NAMALWA (cell line): ENCODE results near the gene NIBAN1.

Experiments used
- DNase-seq: peaks from one replicate; pipeline ENCODE4 v3.0.0-alpha.2; 2015; ENCODE audit warnings: low spot score

The NIBAN1 gene

DNA sequence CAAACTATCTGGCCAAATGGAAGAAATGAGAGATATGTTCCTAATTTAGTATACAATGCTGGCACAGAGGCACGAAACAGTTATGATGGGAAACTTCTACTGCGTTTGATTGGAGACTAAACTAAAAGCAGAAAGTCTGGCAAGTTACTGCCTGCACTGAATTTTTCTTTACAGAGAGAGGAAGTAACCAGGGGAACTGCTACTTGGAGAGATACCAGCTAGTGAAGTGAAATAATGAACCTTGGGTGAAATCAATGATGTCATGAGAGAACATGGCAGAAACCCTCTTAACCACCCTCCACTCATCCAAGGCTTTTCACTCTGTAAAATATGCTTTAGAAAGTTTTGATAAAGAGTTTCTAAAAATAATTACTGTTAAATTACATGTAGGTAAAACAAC, 29.3 kb downstream of the NIBAN1 start:
- peak; percentile 15 for DNase-seq

DNA sequence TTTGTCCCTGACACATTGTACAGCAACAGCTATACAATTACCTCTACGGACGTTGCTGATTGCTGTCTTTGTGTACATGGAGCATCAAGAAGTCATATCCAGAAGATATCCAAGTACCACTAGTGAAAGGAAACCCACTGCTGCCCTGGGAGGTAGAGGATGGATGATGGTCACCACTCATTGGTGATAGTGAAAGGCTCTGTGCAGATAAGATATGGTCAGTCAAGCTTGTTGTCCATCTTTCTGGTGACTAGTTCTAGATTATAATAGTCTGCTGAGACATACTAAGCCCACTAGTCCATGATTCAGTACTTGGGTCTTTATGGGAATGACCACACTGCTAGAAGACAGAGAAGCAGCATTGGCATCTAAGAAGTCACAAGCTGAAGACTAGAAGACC, 30.3 kb downstream of the NIBAN1 start:
- no peak for DNase-seq

DNA sequence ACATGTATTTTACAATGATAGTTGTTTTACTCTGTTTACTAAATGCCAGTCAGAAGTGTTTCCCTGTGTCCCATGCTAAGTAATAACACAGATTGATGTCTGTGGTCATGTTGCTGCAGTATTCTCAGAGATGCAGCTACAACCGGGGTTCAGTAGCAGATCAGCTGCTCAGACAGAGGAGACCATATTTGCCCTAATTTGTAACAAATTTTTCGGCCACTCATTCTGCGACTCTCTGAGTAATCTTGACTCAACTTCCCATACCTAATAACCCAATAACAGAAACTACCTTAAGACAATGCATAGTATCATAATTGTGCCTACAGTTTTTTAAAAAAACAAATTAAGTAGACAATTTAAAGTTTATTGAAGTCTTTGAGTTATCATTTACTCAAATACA, 32.6 kb downstream of the NIBAN1 start:
- no peak for DNase-seq

DNA sequence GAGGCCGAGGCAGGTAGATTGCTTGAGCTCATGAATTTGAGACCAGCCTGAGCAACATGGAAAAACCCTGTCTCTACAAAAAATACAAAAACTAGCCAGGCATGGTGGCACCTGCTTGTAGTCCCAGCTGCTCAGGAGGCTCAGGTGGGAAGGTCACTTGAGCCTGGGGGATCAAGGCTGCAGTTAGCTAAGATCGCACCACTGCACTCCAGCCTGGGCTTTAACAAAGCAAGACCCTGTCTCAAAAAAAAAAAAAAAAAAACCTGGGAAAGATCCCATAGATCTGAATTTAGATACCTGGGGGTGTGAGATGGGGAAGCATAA, 32.9 kb downstream of the NIBAN1 start:
- no peak for DNase-seq

DNA sequence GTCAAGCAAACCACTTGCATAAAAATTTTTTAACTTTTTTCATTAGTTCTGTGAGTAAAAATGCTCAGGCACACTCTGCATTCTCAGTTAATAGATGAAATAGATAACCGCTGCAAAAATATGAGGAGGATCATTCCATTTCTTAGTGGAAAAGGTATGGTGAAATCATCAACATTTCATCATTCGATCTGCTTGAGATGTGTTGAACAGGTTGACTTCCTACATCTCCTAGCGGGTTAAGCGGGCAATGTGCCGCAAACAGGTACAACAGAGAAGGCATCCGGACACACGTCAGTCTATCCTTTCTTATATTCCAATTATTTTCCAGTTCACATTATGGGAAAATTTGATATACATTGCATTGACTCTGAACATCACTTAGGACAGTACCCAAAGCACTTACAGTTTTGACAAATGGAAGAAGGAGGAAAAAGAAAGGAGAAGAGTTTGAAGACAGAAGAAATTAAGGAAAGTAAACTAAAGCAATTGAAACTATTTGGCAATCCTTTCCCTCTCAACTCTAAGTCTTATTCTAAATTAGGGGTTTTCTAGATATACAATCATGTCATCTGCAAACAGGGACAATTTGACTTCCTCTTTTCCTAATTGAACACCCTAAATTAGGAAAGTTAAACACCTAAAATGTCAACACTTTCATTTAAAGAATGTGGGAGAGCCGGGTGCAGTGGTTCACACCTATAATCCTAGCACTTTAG, 33.5 kb downstream of the NIBAN1 start:
- no peak for DNase-seq

DNA sequence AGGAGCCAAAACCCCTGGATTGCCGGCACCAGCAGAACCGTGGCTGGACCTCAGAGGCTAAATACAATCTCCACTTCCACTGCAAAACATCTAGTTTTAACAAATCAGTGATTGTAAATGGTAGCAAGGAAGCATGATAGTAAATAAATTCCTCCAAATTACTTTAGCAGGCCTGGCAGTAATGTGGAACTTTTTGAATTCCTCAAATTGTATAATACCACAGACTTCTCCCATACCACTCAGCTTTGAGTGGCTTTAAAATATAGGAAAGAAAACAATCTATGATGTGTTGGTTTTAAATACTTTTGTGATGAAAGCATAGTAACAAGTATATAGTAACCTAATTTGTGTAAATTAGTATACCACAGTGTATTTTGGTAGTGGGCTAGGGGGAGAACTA, 34.1 kb downstream of the NIBAN1 start:
- DNase-seq, result no peak

DNA sequence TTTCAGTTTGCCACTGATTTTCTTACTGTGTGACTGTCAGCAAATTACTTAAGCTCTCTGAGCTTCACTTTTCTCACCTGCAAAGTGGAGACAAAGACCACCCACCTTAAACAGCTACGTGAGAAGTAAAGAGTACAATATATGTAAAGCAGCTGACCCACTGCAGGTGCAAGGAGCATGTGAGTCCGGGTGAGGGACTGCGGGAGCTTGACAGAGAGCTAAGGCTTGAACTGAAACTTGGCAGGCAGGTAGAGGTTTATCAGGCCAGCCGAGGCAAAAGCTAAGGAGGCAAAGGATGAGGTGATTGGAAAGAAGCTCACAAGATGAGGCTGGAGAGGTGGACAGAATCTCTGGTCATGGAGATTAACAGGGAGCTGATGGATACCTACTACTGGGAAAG, 36.6 kb downstream of the NIBAN1 start:
- no peak for DNase-seq

DNA sequence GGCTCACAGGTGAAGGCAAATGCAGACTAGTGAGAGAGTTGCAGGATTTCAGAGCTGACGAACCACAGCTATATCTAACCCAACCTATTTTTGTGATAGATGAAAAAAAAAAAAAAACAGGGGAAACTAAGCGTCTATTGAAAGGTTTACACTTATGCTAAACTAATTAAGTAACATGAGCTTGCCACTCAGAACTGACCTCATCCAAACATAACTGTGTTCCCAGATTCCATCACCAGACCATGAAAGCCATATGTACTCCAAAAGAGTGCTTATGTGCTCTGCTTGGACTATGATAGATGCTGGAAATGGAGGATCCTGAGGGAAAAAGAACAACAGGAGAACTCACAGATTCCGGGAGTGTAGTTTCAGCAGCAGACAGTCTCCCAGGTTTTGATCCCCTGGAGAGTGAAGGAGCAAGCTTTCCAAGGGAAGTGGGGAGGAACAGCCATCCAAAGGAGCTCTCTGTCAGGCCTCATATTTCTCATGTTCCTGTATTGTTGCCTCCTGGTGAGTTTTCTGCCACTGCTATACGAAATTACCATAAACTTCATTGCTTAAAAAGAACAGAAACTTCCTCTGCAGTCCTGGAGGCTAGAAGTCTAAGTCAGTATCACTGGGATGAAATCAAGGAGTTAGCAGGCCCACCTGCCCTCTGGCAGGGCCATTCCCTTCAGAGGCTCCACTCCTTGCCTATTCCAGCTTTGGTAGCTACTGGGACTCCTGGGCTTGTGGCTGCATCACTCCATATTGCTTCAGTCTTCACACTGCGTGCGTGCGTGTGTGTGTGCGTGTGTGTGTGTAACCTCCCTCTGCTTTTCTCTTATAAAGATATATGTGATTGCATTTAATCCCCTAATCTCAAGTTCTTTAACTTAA, 38.1 kb downstream of the NIBAN1 start:
- DNase-seq, result no peak

DNA sequence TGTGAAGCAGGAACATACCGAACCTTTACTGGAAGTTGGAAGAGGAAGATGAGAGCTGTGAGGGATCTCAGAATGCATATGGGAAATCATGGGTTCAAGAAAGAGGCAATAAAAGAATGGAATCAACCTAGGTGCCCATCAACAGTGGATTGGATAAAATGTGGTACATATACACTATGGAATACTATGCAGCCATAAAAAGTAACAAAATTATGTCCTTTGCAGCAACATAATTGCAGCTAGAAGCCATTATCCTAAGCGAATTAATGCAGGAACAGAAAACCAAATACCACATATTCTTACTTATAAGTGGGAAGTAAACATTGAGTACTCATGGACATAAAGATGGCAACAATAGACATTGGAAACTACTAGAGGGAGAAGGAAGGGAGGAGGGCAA, 40.4 kb downstream of the NIBAN1 start:
- DNase-seq, result no peak

DNA sequence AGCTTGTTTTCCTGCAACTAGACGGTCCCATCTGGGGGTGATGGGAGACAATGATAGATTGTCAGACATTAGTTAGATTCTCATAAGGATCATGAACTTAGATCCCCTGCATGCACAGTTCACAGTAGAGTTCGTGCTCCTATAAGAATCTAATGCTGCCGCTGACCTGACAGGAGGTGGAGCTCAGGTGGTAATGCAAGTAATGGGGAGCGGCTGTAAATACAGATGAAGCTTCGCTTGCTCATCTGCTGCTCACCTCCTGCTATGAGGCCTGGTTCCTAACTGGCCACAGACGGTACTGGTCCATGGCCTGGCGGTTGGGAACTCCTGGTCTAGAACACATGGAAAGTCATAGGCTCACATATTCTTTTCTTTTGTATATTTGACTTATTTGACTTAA, 42.0 kb downstream of the NIBAN1 start:
- no peak for DNase-seq

DNA sequence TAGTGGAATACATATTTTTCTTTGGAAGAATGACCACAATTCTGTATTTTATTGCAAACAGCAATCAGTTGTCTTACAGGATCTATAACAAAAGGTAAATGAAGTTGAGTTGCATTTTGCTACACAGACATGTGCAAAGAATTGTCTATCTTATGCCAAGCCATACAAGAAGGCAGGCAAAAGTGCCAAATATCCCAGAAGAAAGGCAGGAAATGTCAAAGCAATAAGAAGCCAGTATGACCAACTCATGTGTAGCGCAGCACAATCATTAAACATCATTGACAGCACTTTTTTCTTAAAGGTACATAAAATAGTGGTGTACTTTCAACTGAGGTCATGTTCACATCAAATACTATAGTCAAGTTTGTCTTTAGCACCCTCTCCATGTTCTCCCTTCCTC, 42.7 kb downstream of the NIBAN1 start:
- DNase-seq, result no peak

DNA sequence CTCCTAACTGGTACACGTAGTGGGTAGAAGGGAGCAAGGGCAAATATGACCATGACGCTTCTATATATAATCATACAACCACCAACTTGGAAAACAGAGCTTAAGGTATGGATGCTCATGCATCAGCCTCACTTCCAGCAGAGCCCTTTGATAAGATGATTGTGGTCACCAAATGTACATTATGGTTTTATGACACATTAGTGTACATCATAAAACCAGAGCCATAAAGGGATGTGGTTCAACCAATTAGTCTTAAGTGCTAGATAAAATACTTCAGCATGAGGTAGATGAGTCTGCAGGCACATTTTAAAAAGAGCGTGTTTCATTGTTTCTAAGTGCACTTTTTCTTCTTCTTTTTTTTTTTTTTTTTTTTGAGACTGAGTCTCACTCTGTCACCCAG, 43.7 kb downstream of the NIBAN1 start:
- DNase-seq, result no peak

DNA sequence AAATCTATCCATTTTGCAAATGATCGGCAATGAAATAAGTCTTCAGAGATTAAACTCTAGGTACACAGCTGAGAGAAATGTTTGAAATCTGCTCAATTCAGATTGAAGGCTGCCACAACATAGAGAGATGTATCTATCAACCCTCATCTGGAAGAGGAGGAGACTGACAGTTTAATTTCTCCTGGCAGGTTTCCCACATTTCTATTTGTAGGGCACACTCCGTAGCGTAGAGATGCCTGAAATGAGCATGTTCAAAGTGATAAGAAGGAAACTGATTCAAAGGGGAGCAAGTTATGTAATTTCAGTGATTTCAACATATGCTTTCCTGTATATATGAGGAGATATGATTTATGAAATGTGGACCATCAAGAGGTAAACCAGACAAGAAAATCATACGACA, 44.1 kb downstream of the NIBAN1 start:
- DNase-seq, result no peak

DNA sequence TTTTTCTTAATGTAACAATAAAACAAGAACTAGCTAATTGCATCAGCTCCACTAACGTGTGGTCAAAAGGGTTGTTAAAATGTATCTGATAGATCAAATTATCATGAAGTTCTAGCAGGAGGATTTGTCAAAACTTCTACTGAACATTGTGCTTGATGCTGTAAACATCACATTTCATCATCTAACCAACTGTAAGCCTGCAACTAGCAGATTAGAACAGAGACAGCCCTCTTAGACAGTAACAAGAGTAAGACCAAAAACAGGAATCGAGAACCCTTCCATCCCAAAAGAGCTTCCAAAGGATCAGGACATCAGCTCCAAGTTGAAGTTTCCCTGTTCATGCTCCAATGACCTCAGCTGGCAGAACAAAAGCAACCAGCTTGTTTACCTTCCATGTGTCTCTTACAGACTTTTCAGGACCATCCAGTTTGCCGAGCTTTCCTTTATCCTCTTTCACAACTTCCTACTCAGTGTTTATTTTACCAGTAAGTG, 44.6 kb downstream of the NIBAN1 start:
- no peak for DNase-seq

DNA sequence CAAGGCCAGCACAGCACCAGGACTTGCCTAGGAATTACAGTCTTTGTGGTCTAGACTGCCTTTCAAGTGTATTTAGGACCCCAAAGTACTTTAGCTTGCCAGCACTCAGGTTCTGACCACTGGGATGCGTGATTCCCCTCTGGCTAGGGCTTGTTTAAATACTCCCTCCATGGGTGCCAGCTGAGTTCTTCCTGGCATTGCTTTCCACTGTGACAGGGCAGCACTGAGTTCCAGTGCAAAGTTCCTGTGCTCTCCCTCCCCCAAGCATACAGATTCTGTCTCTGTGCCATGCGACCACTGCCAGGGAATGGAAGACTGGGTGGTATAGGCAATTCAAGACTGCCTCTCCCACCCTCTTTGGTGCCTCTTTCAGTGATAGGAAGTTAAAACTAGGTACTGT, 45.9 kb downstream of the NIBAN1 start:
- no peak for DNase-seq
